HepG2 (cell line): ENCODE data around the gene CNGA2.

ENCODE experiments used
- CTCF ChIP-seq: sonication (generic); formaldehyde crosslinking; IDR thresholded peaks from 2 replicates; pipeline ENCODE4 v1.5.0; 2020; ENCODE audit warnings: mild to moderate bottlenecking, missing genetic modification reagents, moderate library complexity
- E2F5 ChIP-seq: sonication (generic); formaldehyde crosslinking; conservative IDR thresholded peaks from 2 replicates; pipeline ENCODE4 v1.4.0; 2020; ENCODE audit warnings: missing genetic modification reagents
- MBNL3 ChIP-seq: fragments of 250-450 bp; sonication (Bioruptor Pico); conservative IDR thresholded peaks from 2 replicates; pipeline ENCODE4 v1.8.0; 2022; ENCODE audit warnings: mild to moderate bottlenecking, inconsistent platforms
- NFRKB ChIP-seq: fragments of 450-650 bp; IDR thresholded peaks from 2 replicates; pipeline ENCODE4 v1.6.1; 2017
- SOX6 ChIP-seq, 2 experiments: fragments of 450-650 bp in 1 of 2; sonication (generic) in 1 of 2; formaldehyde crosslinking in 1 of 2; IDR thresholded peaks; 2 replicates each; pipeline versions ENCODE4 v1.4.0 to v1.6.1; 2017 to 2020; ENCODE audit warnings: antibody characterized with exemption in 1 of 2, mild to moderate bottlenecking in 1 of 2, missing genetic modification reagents in 1 of 2
- USF2 ChIP-seq, 2 experiments: sonication (generic) in 1 of 2; formaldehyde crosslinking in 1 of 2; IDR thresholded peaks; 2 replicates each; pipeline versions ENCODE4 v1.5.1 to v1.6.1; 2011 to 2020; ENCODE audit warnings: borderline replicate concordance in 1 of 2, low read depth in 1 of 2, low read length in 1 of 2, mild to moderate bottlenecking in 1 of 2, missing genetic modification reagents in 1 of 2, moderate library complexity in 1 of 2
- ZNF556 ChIP-seq: sonication (generic); formaldehyde crosslinking; IDR thresholded peaks from 2 replicates; pipeline ENCODE4 v1.4.0; 2020; ENCODE audit warnings: mild to moderate bottlenecking, missing genetic modification reagents, borderline replicate concordance

GRCh38 chrX:151692825-151693224 lies 41.7 kb upstream of the CNGA2 start:
- TF ChIP-seq ZNF556 (CRISPR knock-in tag): no peak
- no peak for TF ChIP-seq NFRKB
- TF ChIP-seq CTCF (CRISPR knock-in tag): no peak
- no peak for TF ChIP-seq E2F5 (CRISPR knock-in tag)
- TF ChIP-seq SOX6 (IDR thresholded peaks at IDR 0.05): no peak
- no peak for TF ChIP-seq SOX6 (CRISPR knock-in tag; IDR thresholded peaks at IDR 0.05)
- no peak for TF ChIP-seq USF2 (IDR thresholded peaks at IDR 0.05; ENCODE audit: low read depth, low read length)
- no peak for TF ChIP-seq USF2 (CRISPR knock-in tag; IDR thresholded peaks at IDR 0.05; ENCODE audit: borderline replicate concordance)
- TF ChIP-seq MBNL3 (CRISPR knock-in tag): no peak
